SIG-M5 treated with dmso at 0.1 percent for 504 hours (cell line): ENCODE results near the gene B3GALT5.
"Not testable (repeated sequence)": the region's sequence is repeated elsewhere in the genome, so short reads cannot be mapped to it uniquely, and the experiment has no call there.

Experiments used
- DNase-seq: peaks from one replicate; lab custom pipeline; 2025; ENCODE audit not compliant: unreplicated experiment; lab: John Stamatoyannopoulos, UW

Gene B3GALT5

DNA sequence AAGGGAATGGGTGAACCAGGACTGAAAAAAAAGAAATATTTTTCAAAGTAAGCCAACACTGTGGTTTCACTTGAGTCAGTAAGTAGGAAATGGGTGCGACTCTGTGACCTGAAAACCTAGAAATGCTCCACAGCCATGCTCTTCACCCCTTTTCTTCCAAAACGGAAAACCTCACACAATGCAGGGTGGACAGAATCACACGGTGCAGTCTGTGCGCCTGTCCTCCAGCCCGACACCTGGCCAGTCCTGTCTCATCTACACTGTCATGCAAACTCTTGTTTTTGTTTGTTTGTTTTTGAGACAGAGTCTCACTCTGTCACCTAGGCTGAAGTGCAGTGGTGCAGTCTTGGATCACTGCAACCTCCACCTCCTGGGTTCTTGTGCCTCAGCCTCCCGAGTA, 53.3 kb downstream of the B3GALT5 start:
- no peak for DNase-seq

GRCh38 chr21:39666681-39667315, 54.1 kb downstream of the B3GALT5 start:
- DNase-seq, result no peak

DNA sequence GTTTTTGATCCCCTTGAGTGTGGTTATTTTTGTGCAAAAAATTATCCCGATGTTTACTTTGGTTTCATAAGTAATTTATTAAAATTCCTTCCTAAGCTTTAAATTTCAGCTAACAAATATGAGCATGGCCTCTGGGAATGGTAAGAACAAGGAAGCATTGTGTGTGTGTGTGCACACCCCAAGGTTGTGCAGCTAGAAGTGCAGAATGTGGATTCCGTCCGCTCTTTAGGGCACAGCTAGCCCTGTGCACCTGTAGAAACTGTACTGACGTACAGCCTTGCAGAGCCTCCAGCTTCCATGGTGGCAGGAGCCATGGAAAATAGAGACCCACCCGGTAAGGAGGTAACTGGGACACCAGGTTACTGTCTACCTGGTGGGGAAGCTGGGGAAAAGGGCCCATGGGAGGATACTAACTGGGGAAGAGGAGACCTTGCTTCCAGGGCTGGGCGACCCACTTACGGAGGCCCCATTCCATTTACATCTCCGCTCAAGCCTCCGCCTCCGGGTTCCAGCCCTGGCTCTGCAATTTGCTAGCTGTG, 54.7 kb downstream of the B3GALT5 start:
- DNase-seq, result no peak

DNA sequence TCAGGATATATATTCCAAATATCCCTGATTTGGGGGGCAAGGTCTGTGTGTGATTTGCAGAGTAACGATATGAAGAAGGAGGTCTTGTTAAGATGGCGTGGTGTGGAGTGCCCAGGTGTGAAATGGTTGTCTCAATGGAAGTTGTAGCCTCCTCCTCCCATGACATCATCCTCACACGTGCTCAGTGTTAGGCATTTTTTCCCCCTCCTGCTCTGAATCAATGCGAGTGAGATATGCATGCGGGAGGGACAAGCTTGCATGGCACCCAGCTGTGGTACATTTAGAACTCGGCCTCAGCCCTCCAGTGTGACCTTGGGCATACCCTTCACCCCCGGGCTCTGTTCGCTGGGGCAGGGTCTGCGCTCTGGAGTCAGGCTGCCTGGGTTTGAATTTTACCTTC, 55.6 kb downstream of the B3GALT5 start:
- DNase-seq, result no peak

- DNase-seq, result no peak
Measured at GRCh38 chr21:39669485-39669884, 56.7 kb downstream of the B3GALT5 start.

DNA sequence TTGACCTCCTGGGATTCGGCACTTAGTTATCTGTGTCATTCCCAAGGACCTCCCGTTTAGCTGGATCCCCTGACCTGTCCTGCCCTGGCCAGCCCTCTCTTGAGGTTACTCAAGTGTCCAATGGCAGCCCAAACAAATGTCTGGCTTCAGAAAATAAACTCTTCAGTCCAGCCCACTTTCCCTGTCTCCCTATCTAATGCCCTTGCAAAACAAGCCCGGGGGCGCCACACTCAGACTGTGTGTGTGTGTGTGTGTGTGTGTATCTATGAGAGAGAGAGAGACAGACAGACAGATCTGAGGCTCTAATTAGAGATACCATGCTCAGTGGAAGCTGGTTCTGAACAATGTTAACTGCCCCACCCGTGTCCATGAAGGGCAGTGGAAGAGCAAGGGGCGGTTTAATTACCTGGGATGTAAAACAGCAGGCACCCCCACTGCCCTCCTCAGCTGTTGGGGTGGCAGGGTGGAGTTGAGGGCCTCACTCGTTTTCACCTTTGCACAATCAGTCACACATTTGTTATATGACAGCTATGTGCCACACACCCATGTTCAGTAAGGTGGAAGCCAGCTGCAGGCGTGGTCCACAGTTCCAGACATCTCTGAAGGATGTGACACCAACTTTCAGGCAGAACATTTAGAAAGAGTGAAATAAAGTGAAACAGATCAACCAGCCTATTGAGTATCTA, 57.4 kb downstream of the B3GALT5 start:
- no peak for DNase-seq

DNA sequence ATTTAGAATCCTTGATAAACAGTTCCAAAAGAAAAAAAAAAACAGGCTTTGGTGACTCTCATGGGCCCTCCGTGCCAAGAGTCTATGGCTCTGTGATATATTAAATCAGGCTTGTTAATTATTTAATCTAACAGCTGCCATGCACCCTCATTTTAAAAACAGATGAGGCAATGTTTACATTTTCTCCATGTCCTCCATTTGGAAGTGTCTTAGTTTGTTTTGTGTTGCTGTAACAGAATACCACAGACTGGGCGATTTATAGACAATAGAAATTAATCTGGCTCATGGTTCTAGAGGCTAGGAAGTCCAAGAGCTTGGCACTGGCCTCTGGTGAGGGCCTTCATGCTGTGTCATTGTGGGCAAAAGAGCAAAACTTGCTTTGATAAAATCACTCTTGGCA, 58.0 kb downstream of the B3GALT5 start:
- no peak for DNase-seq

- no peak for DNase-seq
Measured at GRCh38 chr21:39671986-39672385, 59.2 kb downstream of the B3GALT5 start.

- no peak for DNase-seq
Measured at GRCh38 chr21:39673163-39673562, 60.4 kb downstream of the B3GALT5 start.

- no peak for DNase-seq
Measured at GRCh38 chr21:39673736-39674135, 61.0 kb downstream of the B3GALT5 start.

DNA sequence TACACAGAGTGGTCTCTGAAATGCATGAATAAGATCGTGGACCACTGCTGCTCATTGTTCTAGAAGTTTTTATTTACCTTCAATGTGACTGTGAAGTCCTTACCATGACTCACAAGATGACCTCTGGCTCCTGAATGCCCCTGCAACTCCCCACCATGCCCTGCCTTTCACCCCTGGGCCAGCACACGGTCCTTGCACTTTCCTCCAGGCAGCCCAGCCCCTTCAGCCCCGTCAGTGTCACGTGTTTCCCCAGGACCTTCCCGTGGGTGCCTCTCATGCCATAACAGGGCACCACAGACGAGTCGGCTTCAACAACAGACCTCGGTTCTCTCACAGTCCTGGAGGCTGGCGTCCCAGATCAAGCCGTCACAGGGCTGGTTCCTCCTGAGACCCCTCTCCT, 62.1 kb downstream of the B3GALT5 start:
- no peak for DNase-seq

GRCh38 chr21:39675590-39675989, 62.9 kb downstream of the B3GALT5 start:
- DNase-seq, result no peak

DNA sequence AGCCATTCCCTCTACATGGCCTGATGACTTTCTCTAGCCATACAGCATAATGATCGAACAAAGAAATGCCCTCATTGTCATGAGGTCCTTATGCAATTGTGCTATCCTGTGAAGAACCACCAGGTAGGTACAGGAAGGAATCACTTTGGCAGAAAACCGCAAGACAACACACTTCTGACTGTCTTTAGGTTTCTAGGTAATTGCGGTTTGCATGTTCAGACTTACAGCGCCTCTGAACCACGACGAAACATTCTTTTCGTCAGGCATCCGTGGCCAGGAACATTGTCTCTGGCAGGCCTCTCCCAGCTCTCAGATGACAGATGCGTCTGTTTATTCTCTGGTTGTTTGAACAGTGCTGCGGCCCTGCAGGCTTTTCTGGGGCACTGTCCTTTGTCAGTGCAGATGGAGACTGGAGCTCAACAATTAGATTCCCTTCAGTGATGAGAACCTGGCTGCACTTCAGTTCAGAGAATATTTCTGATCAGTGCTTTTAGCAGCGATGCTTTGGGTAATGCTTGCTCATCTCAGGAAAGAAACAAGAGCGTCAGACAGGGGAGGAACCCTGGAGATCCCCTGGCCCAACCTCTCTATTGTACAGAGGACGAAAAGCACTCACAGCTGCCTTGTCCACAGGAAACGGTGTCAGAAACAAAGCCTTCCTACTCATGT, 63.4 kb downstream of the B3GALT5 start:
- peak; percentile 46 for DNase-seq

DNA sequence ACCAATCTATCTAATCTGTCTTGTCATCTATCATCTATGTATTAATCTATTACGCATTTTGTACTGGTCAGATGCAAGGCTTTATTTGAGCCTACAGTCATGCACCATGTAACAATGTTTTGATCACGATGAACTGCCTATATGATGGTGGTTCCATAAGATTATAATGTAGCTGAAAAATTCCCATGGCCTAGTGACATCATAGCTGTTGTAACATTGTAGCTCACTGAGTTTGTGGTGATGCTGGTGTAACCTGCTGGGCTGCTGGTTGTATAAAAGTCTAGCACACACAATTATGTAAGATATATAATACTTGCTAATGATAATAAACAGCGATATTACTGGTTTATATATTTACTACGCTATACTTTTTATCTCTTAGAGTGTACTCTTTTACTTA, 67.5 kb downstream of the B3GALT5 start:
- DNase-seq, result no peak

- no peak for DNase-seq
Measured at GRCh38 chr21:39681257-39681656, 68.5 kb downstream of the B3GALT5 start.

- peak; percentile 40 for DNase-seq
Measured at GRCh38 chr21:39681845-39682244, 69.1 kb downstream of the B3GALT5 start.

GRCh38 chr21:39685236-39685635, 72.5 kb downstream of the B3GALT5 start:
- no peak for DNase-seq

GRCh38 chr21:39685991-39686390, 73.3 kb downstream of the B3GALT5 start:
- no peak for DNase-seq

- no peak for DNase-seq
Measured at GRCh38 chr21:39686646-39687468, 74.1 kb downstream of the B3GALT5 start.

GRCh38 chr21:39688010-39688409, 75.3 kb downstream of the B3GALT5 start:
- no peak for DNase-seq

DNA sequence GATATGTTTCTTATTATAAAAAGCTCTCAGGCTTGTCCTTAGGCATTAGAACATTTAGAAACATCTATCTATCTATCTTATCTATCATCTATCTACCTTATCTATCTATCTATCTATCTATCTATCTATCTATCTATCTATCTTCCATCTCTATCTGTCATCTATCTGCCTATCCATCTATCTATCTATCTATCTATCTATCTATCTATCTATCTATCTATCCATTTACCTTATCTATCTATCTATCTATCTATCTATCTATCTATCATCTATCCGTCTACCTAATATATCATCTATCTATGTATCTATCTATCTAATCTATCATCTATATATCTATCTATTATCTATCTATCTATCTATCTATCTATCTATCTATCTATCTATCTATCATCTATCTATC, 77.1 kb downstream of the B3GALT5 start:
- DNase-seq, result not testable (repeated sequence)
